MG63 (cell line): ENCODE data around the gene EFS. TPM values are rescaled to one million over a fixed set of nuclear protein-coding genes. Genes with fewer than 3 reads are reported as not detected.

Source experiments
- DNase-seq: peaks from one replicate; pipeline ENCODE4 v3.0.0-alpha.2; 2020
- H3K27me3 ChIP-seq: fragments of 250-450 bp; sonication (Bioruptor Pico); 2 replicates; pipeline ENCODE4 v1.5.1; 2020; ENCODE audit warnings: mild to moderate bottlenecking, moderate library complexity
- H3K36me3 ChIP-seq: fragments of 250-450 bp; sonication (Bioruptor Pico); 2 replicates; pipeline ENCODE4 v1.5.1; 2020; ENCODE audit warnings: mild to moderate bottlenecking, moderate library complexity
- H3K4me3 ChIP-seq: fragments of 250-450 bp; sonication (Bioruptor Pico); 2 replicates; pipeline ENCODE4 v1.5.1; 2020; ENCODE audit warnings: mild to moderate bottlenecking, moderate library complexity
- H3K9me3 ChIP-seq: fragments of 250-450 bp; sonication (Bioruptor Pico); 2 replicates; pipeline ENCODE4 v1.5.1; 2020; ENCODE audit warnings: mild to moderate bottlenecking, moderate library complexity
- total RNA-seq: library from RNA; depleted of rRNA; stranded (reverse); fragments of >200 nt; shearing (Covaris generic); gene quantifications from 2 replicates; pipeline ENCODE4 v1.2.3, GENCODE V29; 2014; ENCODE audit warnings: low replicate concordance; rRNA removed

Gene EFS
- total RNA-seq, 1 experiment from 2014 or later: 9.0 TPM

DNA sequence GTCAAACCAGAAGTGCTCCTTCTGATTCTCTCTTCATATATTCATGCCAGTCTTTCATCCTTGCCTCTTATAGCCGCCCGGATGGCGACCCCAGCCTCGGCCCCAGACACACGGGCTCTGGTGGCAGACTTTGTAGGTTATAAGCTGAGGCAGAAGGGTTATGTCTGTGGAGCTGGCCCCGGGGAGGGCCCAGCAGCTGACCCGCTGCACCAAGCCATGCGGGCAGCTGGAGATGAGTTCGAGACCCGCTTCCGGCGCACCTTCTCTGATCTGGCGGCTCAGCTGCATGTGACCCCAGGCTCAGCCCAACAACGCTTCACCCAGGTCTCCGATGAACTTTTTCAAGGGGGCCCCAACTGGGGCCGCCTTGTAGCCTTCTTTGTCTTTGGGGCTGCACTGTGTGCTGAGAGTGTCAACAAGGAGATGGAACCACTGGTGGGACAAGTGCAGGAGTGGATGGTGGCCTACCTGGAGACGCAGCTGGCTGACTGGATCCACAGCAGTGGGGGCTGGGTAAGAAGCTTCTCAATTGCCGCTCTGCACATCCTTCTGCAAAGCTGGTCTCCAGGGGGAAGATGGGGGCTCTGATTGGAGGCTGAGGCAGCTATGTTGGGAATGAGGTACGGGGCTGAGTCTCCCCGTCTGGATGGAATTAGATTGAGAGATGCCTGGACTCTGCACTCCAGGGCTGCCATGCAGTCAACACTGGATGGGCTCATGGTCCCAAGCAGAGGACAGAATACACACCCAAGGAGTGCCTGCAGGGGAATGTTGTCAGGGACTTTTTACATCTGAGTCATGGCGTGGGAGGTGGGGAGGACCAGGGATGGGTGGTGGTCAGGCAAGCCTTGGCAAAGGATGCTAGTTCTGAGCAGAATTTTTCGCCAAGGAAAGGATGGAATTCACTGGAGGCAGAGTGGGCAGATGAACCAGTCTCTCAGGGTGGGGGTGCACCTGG is 57.0 kb downstream of the EFS start:
- H3K36me3 ChIP-seq: peaks cover 14% of the 10 kb centered on the region
- DNase-seq: peak; percentile 9
- H3K9me3 ChIP-seq: no peaks in the 10 kb centered on the region
- peak overlapping the region; percentile 92 for H3K4me3 ChIP-seq
- no peaks in the 10 kb centered on the region for H3K27me3 ChIP-seq

DNA sequence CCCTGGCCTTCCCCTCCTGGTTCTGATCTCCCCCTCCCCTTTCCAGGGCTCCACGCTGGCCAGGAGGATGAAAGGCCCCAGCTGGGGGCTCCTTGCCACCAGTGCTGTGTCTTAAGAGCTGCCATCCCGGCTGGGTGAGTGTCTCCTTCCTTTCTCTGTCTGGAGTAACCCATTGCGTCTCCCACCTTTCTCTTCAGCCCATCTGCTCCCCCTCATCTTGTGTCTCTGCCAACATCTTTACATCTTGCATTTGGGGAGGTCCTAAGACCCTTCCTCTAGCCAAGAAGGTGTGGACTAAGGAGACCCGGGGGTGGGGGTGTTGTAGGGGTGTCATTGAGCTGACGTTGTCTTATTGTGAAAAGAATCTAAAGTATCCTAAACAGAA is 57.8 kb downstream of the EFS start:
- Histone ChIP-seq H3K4me3 (peak overlapping the region; percentile 92), H3K27me3 (no peaks in the 10 kb centered on the region), H3K36me3 (peaks cover 14% of the 10 kb centered on the region), H3K9me3 (no peaks in the 10 kb centered on the region)
- no peak for DNase-seq

DNA sequence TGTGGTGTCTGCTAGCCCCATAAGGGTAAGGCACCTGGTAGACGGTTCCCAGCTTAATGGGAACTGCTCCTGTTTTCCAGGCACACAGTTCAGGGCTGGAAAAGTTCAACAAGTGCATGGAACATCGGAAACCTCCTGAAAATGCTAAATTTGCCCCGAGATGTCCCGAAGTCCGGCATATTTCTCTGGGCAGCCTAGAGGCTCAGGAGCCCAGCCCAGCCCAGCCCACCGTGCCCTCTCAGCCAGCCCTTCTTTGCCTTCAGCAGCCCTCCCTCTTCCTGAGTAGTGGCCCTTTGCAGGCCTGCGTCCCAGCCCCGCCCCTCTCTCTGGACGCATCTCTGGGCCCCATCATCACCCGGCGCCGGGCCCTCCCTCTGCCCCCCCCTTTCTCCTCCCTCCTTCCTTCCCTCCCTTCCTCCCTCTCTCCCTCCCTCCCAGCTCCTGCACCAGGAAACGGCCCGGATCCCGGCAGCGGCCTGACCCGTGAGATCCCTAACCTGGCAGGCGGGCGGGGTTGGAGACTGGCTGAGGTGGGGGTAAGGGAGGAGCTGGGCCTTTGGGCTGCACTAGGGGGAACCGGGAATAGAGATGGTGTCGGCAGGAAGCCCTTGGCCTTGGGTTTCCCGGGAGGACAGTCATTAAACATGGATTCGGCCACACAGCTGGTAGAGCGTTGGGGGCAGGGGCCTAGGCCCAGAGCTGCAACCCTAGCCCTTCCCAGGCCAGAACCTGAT is 58.4 kb downstream of the EFS start, which contains the start of gene BCL2L2:
TSS of gene BCL2L2 (plus strand) at position 422 of the 734 bp plus-strand sequence. CDS start 935 bp downstream, outside the sequence.
- Histone ChIP-seq H3K27me3 (no peaks in the 10 kb centered on the region), H3K4me3 (peak within 1 kb of the TSS; percentile 92), H3K36me3 (peaks cover 14% of the 10 kb centered on the region), H3K9me3 (no peaks in the 10 kb centered on the region)
- peak; percentile 91 for DNase-seq

Other genes starting within 250 kb of the EFS start
- gene CEBPE, start 245.9 kb downstream of the EFS start, total RNA-seq: not detected in 2 replicates
- 0.13 and 8.4 TPM in 2 replicates for gene SLC7A8, start 181.5 kb downstream of the EFS start, total RNA-seq
- gene RNF212B, start 127.2 kb downstream of the EFS start, total RNA-seq: not detected in 2 replicates
- gene HOMEZ, start 79.0 kb downstream of the EFS start, total RNA-seq: 0.76 and 1.4 TPM in 2 replicates
- 0.30 TPM in 1 of 2 replicates, not detected in the other for gene PPP1R3E, start 62.3 kb downstream of the EFS start, total RNA-seq
- 7.1 and 10.7 TPM in 2 replicates for gene BCL2L2, start 58.3 kb downstream of the EFS start, total RNA-seq
- 48.3 and 89.9 TPM in 2 replicates for gene PABPN1, start 43.7 kb downstream of the EFS start, total RNA-seq
- gene SLC22A17, start 12.3 kb downstream of the EFS start, total RNA-seq: 6.1 TPM in 1 of 2 replicates, not detected in the other
- not detected in 2 replicates for gene IL25, start 7.6 kb upstream of the EFS start, total RNA-seq
- gene CMTM5, start 11.9 kb upstream of the EFS start, total RNA-seq: not detected in 2 replicates
- not detected in 2 replicates for gene MYH6, start 43.1 kb upstream of the EFS start, total RNA-seq
- not detected in 2 replicates for gene MYH7, start 70.5 kb upstream of the EFS start, total RNA-seq
- gene NGDN, start 104.5 kb upstream of the EFS start, total RNA-seq: 26.9 and 59.9 TPM in 2 replicates
- gene ZFHX2, start 186.6 kb upstream of the EFS start, total RNA-seq: not detected in 2 replicates
- 0.84 and 3.3 TPM in 2 replicates for gene THTPA, start 191.1 kb upstream of the EFS start, total RNA-seq
- 0.79 and 9.7 TPM in 2 replicates for gene AP1G2, start 202.6 kb upstream of the EFS start, total RNA-seq
- gene JPH4, start 213.6 kb upstream of the EFS start, total RNA-seq: not detected in 2 replicates